SK-N-SH treated with all-trans-retinoic acid at 6 μM for 48 hours (cell line): ENCODE results near the gene PKMYT1.
A peak's percentile ranks its signal among the peaks of the same experiment; 100 is the strongest.

Source experiments
- ATAC-seq: fragments of 200-7000 bp; cut with Tn5 transposase; 3 replicates; pipeline ENCODE4 v1.9.1; 2020; ENCODE audit warnings: mild to moderate bottlenecking, moderate library complexity
- ARNTL ChIP-seq: fragments of 450-650 bp; formaldehyde crosslinking; IDR thresholded peaks from 2 replicates; pipeline ENCODE4 v1.5.0; 2020; ENCODE audit warnings: low read depth, mild to moderate bottlenecking, moderate library complexity, borderline replicate concordance
- BACH2 ChIP-seq: fragments of 250-450 bp; sonication (Bioruptor Pico); IDR thresholded peaks from 2 replicates; pipeline ENCODE4 v1.9.0; 2021; ENCODE audit warnings: mild to moderate bottlenecking, borderline replicate concordance
- CSDC2 ChIP-seq: fragments of 250-450 bp; sonication (Bioruptor Pico); IDR thresholded peaks from 2 replicates; pipeline ENCODE4 v1.5.0; 2020; ENCODE audit warnings: mild to moderate bottlenecking, moderate library complexity
- ESRRG ChIP-seq: fragments of 250-450 bp; sonication (Bioruptor Pico); IDR thresholded peaks from 2 replicates; pipeline ENCODE4 v1.6.1; 2021; ENCODE audit warnings: mild to moderate bottlenecking
- GLIS3 ChIP-seq: fragments of 250-450 bp; sonication (Bioruptor Pico); IDR thresholded peaks from 2 replicates; pipeline ENCODE4 v1.5.0; 2020; ENCODE audit warnings: mild to moderate bottlenecking, moderate library complexity
- ISL1 ChIP-seq: fragments of 250-450 bp; sonication (Bioruptor Pico); IDR thresholded peaks from 2 replicates; pipeline ENCODE4 v2.1.2; 2022; ENCODE audit warnings: mild to moderate bottlenecking, moderate library complexity
- PATZ1 ChIP-seq: fragments of 250-450 bp; sonication (Bioruptor Pico); IDR thresholded peaks from 2 replicates; pipeline ENCODE4 v1.8.0; 2020; ENCODE audit warnings: mild to moderate bottlenecking, moderate library complexity, borderline replicate concordance
- PPARA ChIP-seq: fragments of 250-450 bp; sonication (Bioruptor Pico); IDR thresholded peaks from 2 replicates; pipeline ENCODE4 v1.5.0; 2020; ENCODE audit warnings: mild to moderate bottlenecking, borderline replicate concordance
- RARB ChIP-seq: fragments of 250-450 bp; sonication (Bioruptor Pico); IDR thresholded peaks from 2 replicates; pipeline ENCODE4 v1.8.0; 2021; ENCODE audit warnings: mild to moderate bottlenecking, moderate library complexity
- SNAI2 ChIP-seq: fragments of 250-450 bp; sonication (Bioruptor Pico); IDR thresholded peaks from 2 replicates; pipeline ENCODE4 v1.5.0; 2020; ENCODE audit warnings: mild to moderate bottlenecking, moderate library complexity
- TSHZ2 ChIP-seq: fragments of 250-450 bp; sonication (Bioruptor Pico); IDR thresholded peaks from 2 replicates; pipeline ENCODE4 v1.5.0; 2020; ENCODE audit warnings: mild to moderate bottlenecking, moderate library complexity
- ZFP3 ChIP-seq: fragments of 250-450 bp; sonication (Bioruptor Pico); IDR thresholded peaks from 2 replicates; pipeline ENCODE4 v1.5.0; 2020; ENCODE audit warnings: mild to moderate bottlenecking, moderate library complexity
- ZFP30 ChIP-seq: fragments of 450-650 bp; formaldehyde crosslinking; IDR thresholded peaks from 2 replicates; pipeline ENCODE4 v1.5.0; 2022; ENCODE audit warnings: mild to moderate bottlenecking, moderate library complexity
- ZNF565 ChIP-seq: fragments of 450-650 bp; formaldehyde crosslinking; conservative IDR thresholded peaks from 2 replicates; pipeline ENCODE4 v1.5.0; 2020; ENCODE audit warnings: low read depth, mild to moderate bottlenecking, moderate library complexity
- ZNF70 ChIP-seq: fragments of 450-650 bp; formaldehyde crosslinking; IDR thresholded peaks from 2 replicates; pipeline ENCODE4 v1.5.0; 2020; ENCODE audit warnings: mild to moderate bottlenecking, moderate library complexity
- ZNF8 ChIP-seq: fragments of 450-650 bp; formaldehyde crosslinking; IDR thresholded peaks from 2 replicates; pipeline ENCODE4 v1.5.0; 2020; ENCODE audit warnings: mild to moderate bottlenecking, moderate library complexity
- TF ChIP-seq, protein P1 (sequence below): fragments of 250-450 bp; sonication (Bioruptor Pico); IDR thresholded peaks from 2 replicates; pipeline ENCODE4 v1.5.1; 2021; ENCODE audit warnings: mild to moderate bottlenecking, moderate library complexity

PKMYT1 gene

GRCh38 chr16:2981177-2981898 lies 1.1 kb upstream of the PKMYT1 start:
- ATAC-seq: no peak
- TF ChIP-seq GLIS3 (CRISPR knock-in tag) (no peak), ZFP30 (CRISPR knock-in tag) (no peak), RARB (CRISPR knock-in tag) (no peak)

- no peak for TF ChIP-seq ESRRG (CRISPR knock-in tag)
- peak; percentile 6 for ATAC-seq
These were observed 498 bp downstream of the PKMYT1 start for GRCh38 chr16:2979669-2980226.

- no peak for ATAC-seq
- TF ChIP-seq ZFP3 (CRISPR knock-in tag) (no peak), ESRRG (CRISPR knock-in tag) (no peak), ZFP30 (CRISPR knock-in tag) (no peak), RARB (CRISPR knock-in tag) (no peak), CSDC2 (CRISPR knock-in tag) (no peak), ISL1 (CRISPR knock-in tag) (no peak), TSHZ2 (CRISPR knock-in tag) (no peak), BACH2 (no peak), SNAI2 (CRISPR knock-in tag) (no peak), ZNF8 (CRISPR knock-in tag) (no peak), ZNF565 (CRISPR knock-in tag) (no peak), PPARA (CRISPR knock-in tag) (no peak)
- TF ChIP-seq, protein P1, sequence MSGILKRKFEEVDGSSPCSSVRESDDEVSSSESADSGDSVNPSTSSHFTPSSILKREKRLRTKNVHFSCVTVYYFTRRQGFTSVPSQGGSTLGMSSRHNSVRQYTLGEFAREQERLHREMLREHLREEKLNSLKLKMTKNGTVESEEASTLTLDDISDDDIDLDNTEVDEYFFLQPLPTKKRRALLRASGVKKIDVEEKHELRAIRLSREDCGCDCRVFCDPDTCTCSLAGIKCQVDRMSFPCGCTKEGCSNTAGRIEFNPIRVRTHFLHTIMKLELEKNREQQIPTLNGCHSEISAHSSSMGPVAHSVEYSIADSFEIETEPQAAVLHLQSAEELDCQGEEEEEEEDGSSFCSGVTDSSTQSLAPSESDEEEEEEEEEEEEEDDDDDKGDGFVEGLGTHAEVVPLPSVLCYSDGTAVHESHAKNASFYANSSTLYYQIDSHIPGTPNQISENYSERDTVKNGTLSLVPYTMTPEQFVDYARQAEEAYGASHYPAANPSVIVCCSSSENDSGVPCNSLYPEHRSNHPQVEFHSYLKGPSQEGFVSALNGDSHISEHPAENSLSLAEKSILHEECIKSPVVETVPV (CRISPR knock-in tag): no peak
These were observed 2.8 kb downstream of the PKMYT1 start for GRCh38 chr16:2977440-2977839.

DNA sequence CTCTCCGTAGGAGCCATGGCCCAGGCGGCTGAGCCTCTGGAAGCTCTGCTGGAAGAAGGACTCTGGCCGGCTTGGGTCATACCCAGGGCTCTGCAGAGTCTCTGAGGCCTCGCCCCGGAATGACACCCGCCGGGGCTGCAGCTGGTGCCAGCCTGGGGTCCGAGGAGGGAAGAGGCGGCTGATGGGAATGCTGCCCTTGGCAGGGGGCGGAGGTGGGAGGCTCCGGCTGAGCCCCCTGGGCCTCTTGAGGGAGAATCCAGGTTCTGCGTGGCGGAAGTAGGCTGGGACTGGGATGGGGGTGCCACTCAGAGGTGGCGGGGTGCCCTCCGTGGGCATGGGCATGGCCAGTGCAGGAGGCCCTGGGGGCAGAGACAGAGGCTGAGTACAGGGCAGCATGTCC lies 3.6 kb downstream of the PKMYT1 start:
- TF ChIP-seq ZNF565 (CRISPR knock-in tag): no peak
- TF ChIP-seq ZNF70 (CRISPR knock-in tag): no peak
- no peak for TF ChIP-seq ARNTL (CRISPR knock-in tag)
- no peak for TF ChIP-seq TSHZ2 (CRISPR knock-in tag)
- TF ChIP-seq PATZ1 (CRISPR knock-in tag): no peak
- TF ChIP-seq, all 23 proteins: peak for 0
- no peak for ATAC-seq
